ENCODE data around the gene EFS.

GRCh38 chr14:23377198-23377550, 12.2 kb upstream of the EFS start:
- TF ChIP-seq, protein P1, sequence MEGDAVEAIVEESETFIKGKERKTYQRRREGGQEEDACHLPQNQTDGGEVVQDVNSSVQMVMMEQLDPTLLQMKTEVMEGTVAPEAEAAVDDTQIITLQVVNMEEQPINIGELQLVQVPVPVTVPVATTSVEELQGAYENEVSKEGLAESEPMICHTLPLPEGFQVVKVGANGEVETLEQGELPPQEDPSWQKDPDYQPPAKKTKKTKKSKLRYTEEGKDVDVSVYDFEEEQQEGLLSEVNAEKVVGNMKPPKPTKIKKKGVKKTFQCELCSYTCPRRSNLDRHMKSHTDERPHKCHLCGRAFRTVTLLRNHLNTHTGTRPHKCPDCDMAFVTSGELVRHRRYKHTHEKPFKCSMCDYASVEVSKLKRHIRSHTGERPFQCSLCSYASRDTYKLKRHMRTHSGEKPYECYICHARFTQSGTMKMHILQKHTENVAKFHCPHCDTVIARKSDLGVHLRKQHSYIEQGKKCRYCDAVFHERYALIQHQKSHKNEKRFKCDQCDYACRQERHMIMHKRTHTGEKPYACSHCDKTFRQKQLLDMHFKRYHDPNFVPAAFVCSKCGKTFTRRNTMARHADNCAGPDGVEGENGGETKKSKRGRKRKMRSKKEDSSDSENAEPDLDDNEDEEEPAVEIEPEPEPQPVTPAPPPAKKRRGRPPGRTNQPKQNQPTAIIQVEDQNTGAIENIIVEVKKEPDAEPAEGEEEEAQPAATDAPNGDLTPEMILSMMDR (IDR thresholded peaks at IDR 0.05) = no peak
- no peak for TF ChIP-seq POLR2AphosphoS5 (IDR thresholded peaks at IDR 0.05)
- no peak for TF ChIP-seq EP300 (IDR thresholded peaks at IDR 0.05)
- no peak for TF ChIP-seq POLR2A (IDR thresholded peaks at IDR 0.05)

Data from gastroesophageal sphincter (tissue), 3 donors.